OCI-LY1 (cell line): ENCODE data around the gene IMPDH2.

Experiments used
- CTCF ChIP-seq: fragments of 200-600 bp; sonication (generic), shearing (Covaris generic); IDR thresholded peaks from 2 replicates; pipeline ENCODE4 v1.5.1; 2017; ENCODE audit warnings: mild to moderate bottlenecking, antibody characterized with exemption, low read length, moderate library complexity, mixed read lengths
- EZH2 ChIP-seq: fragments of 200-600 bp; sonication (generic), shearing (Covaris generic); IDR thresholded peaks from 2 replicates; pipeline ENCODE4 v1.8.0; 2017; ENCODE audit warnings: borderline replicate concordance, mixed run types, mild to moderate bottlenecking, antibody characterized with exemption, low read length, moderate library complexity, mixed read lengths

GRCh38 chr3:48984663-48985062 is 44.5 kb downstream of the IMPDH2 start:
- TF ChIP-seq CTCF (no peak), EZH2 (no peak)
